ENCODE measurements around the gene EPYC.

Gene EPYC

DNA sequence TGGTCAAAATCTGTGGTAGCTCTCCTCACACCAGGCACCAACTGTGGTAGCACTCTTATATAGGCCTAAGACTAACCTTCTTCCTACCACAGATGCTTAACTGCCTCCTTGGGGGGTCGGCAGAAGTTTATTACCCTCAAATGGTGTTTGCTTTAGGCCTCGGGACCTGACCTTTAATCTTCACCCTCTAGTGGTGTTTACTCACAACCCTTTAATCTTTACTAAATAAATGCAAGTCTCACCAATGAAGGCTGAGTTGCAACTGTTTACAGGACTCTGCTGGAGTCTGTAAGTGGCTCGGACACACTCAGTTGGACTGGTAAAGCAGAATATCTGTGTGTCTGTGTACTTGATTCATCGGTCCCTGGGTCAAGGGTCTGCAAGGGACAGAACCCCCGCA lies 79.2 kb downstream of the EPYC start:
- Histone ChIP-seq H3K9me3 (ENCODE audit: insufficient read depth, low read length) (peaks cover 13% of the 10 kb centered on the region), H3K4me3 (ENCODE audit: insufficient read length, low read depth) (no peak overlapping the region), H3K27me3 (ENCODE audit: insufficient read depth, insufficient read length) (no peaks in the 10 kb centered on the region), H3K36me3 (ENCODE audit: insufficient read depth, insufficient read length, low read length) (no peaks in the 10 kb centered on the region), H3K4me1 (ENCODE audit: insufficient read depth, insufficient read length) (no peaks in the 10 kb centered on the region), H3K9ac (ENCODE audit: insufficient read length, low read depth) (no peak overlapping the region)
- TF ChIP-seq SUZ12 (IDR thresholded peaks at IDR 0.05; ENCODE audit: extremely low read depth, insufficient read depth, insufficient read length) (no peak), YY1 (IDR thresholded peaks at IDR 0.05; ENCODE audit: insufficient read depth, insufficient read length) (no peak), ZNF274 (IDR thresholded peaks at IDR 0.05; ENCODE audit: low read depth, low read length) (no peak)
- DNase-seq (ENCODE audit: low read depth, low spot score), result no peak

GRCh38 chr12:90924406-90924805 lies 80.4 kb downstream of the EPYC start:
- no peak overlapping the region for H3K4me3 ChIP-seq (ENCODE audit: insufficient read length, low read depth)
- H3K27me3 ChIP-seq (ENCODE audit: insufficient read depth, insufficient read length), result no peaks in the 10 kb centered on the region
- no peak for DNase-seq (ENCODE audit: low read depth, low spot score)
- no peaks in the 10 kb centered on the region for H3K36me3 ChIP-seq (ENCODE audit: insufficient read depth, insufficient read length, low read length)
- no peak overlapping the region for H3K9ac ChIP-seq (ENCODE audit: insufficient read length, low read depth)
- TF ChIP-seq SUZ12 (IDR thresholded peaks at IDR 0.05; ENCODE audit: extremely low read depth, insufficient read depth, insufficient read length) (no peak), YY1 (IDR thresholded peaks at IDR 0.05; ENCODE audit: insufficient read depth, insufficient read length) (no peak), ZNF274 (IDR thresholded peaks at IDR 0.05; ENCODE audit: low read depth, low read length) (no peak)
- H3K4me1 ChIP-seq (ENCODE audit: insufficient read depth, insufficient read length), result no peaks in the 10 kb centered on the region
- peaks cover 5% of the 10 kb centered on the region for H3K9me3 ChIP-seq (ENCODE audit: insufficient read depth, low read length)

DNA sequence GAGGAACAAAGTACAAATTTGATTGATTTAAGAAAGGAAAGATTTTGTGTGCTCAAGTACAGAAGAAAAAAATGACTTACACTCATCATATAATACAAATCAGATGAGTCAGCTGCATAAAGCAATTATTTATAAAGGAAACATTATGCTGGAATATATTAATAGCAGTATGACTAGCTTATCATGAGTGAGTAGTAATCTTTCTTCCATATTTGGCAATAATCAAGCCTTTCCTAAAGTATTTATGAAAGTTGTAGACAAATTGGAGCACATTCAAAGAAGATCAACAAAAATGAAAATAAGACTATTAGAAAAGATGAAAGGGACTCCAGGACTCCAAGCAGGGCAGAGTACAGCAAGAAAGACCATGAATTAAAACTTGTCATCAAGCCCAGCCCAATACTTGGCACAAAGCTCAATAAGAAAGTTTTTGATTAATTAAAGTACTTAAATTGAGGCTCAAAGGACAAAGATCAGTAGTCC lies 82.6 kb downstream of the EPYC start:
- no peak for DNase-seq (ENCODE audit: low read depth, low spot score)
- Histone ChIP-seq H3K27me3 (ENCODE audit: insufficient read depth, insufficient read length) (no peaks in the 10 kb centered on the region), H3K36me3 (ENCODE audit: insufficient read depth, insufficient read length, low read length) (no peaks in the 10 kb centered on the region), H3K4me1 (ENCODE audit: insufficient read depth, insufficient read length) (no peaks in the 10 kb centered on the region), H3K9me3 (ENCODE audit: insufficient read depth, low read length) (no peaks in the 10 kb centered on the region), H3K9ac (ENCODE audit: insufficient read length, low read depth) (no peak overlapping the region), H3K4me3 (ENCODE audit: insufficient read length, low read depth) (no peak overlapping the region)
- TF ChIP-seq ZNF274 (IDR thresholded peaks at IDR 0.05; ENCODE audit: low read depth, low read length) (no peak), YY1 (IDR thresholded peaks at IDR 0.05; ENCODE audit: insufficient read depth, insufficient read length) (no peak), SUZ12 (IDR thresholded peaks at IDR 0.05; ENCODE audit: extremely low read depth, insufficient read depth, insufficient read length) (no peak)

- Histone ChIP-seq H3K4me3 (ENCODE audit: insufficient read length, low read depth) (no peak overlapping the region), H3K9ac (ENCODE audit: insufficient read length, low read depth) (no peak overlapping the region), H3K36me3 (ENCODE audit: insufficient read depth, insufficient read length, low read length) (no peaks in the 10 kb centered on the region), H3K9me3 (ENCODE audit: insufficient read depth, low read length) (no peaks in the 10 kb centered on the region), H3K4me1 (ENCODE audit: insufficient read depth, insufficient read length) (no peaks in the 10 kb centered on the region), H3K27me3 (ENCODE audit: insufficient read depth, insufficient read length) (no peaks in the 10 kb centered on the region)
- TF ChIP-seq ZNF274 (IDR thresholded peaks at IDR 0.05; ENCODE audit: low read depth, low read length), result no peak
- TF ChIP-seq SUZ12 (IDR thresholded peaks at IDR 0.05; ENCODE audit: extremely low read depth, insufficient read depth, insufficient read length), result no peak
- no peak for TF ChIP-seq YY1 (IDR thresholded peaks at IDR 0.05; ENCODE audit: insufficient read depth, insufficient read length)
- DNase-seq (ENCODE audit: low read depth, low spot score), result no peak
Measured at GRCh38 chr12:90921536-90921935, 83.2 kb downstream of the EPYC start.

DNA sequence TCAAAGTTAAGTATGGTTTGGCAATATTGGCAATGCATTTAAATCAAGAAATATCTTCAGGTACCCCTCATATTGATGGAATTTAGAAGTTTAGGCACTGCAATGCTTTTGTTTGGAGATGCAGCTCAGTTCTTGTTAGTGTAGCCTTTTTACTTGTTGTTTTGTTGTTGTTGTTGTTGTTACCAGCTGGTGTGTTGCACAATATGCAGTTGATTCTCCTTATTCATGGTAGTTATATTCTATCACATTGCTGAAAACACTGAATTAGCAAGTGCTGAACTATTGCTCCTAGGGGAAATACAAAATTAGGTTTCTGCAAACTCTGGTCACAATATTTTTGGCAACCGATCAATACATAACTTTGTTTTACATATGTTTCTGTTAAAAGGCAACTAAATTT lies 84.5 kb downstream of the EPYC start:
- no peak overlapping the region for H3K4me3 ChIP-seq (ENCODE audit: insufficient read length, low read depth)
- no peaks in the 10 kb centered on the region for H3K9me3 ChIP-seq (ENCODE audit: insufficient read depth, low read length)
- H3K27me3 ChIP-seq (ENCODE audit: insufficient read depth, insufficient read length), result no peaks in the 10 kb centered on the region
- DNase-seq (ENCODE audit: low read depth, low spot score), result no peak
- H3K4me1 ChIP-seq (ENCODE audit: insufficient read depth, insufficient read length), result no peaks in the 10 kb centered on the region
- no peaks in the 10 kb centered on the region for H3K36me3 ChIP-seq (ENCODE audit: insufficient read depth, insufficient read length, low read length)
- TF ChIP-seq SUZ12 (IDR thresholded peaks at IDR 0.05; ENCODE audit: extremely low read depth, insufficient read depth, insufficient read length) (no peak), ZNF274 (IDR thresholded peaks at IDR 0.05; ENCODE audit: low read depth, low read length) (no peak), YY1 (IDR thresholded peaks at IDR 0.05; ENCODE audit: insufficient read depth, insufficient read length) (no peak)
- H3K9ac ChIP-seq (ENCODE audit: insufficient read length, low read depth), result no peak overlapping the region

DNA sequence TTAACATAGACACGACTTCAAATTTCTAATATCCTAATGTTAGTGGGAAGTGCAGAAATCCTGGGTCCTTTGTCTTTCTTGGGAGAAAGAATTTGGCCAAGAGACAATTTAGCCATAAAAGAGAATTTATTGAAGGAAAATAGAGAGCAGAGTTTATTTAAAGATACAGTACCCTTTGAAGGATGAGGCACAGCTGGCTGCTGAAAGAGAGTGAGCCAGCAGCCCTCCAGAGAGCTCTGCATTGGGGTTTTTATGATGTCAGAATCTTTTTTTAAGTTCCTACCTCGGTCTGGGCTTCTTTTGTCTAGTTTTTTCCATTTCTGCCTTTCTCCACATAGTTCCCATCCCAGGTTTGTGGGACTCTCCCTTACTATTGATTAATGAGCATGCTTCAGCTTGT lies 87.3 kb downstream of the EPYC start:
- Histone ChIP-seq H3K9me3 (ENCODE audit: insufficient read depth, low read length) (peaks cover 8% of the 10 kb centered on the region; the same call in 1 of the 2 replicates), H3K4me3 (ENCODE audit: insufficient read length, low read depth) (no peak overlapping the region), H3K36me3 (ENCODE audit: insufficient read depth, insufficient read length, low read length) (no peaks in the 10 kb centered on the region), H3K27me3 (ENCODE audit: insufficient read depth, insufficient read length) (no peaks in the 10 kb centered on the region), H3K4me1 (ENCODE audit: insufficient read depth, insufficient read length) (no peaks in the 10 kb centered on the region), H3K9ac (ENCODE audit: insufficient read length, low read depth) (no peak overlapping the region)
- DNase-seq (ENCODE audit: low read depth, low spot score), result no peak
- TF ChIP-seq SUZ12 (IDR thresholded peaks at IDR 0.05; ENCODE audit: extremely low read depth, insufficient read depth, insufficient read length) (no peak), ZNF274 (IDR thresholded peaks at IDR 0.05; ENCODE audit: low read depth, low read length) (no peak), YY1 (IDR thresholded peaks at IDR 0.05; ENCODE audit: insufficient read depth, insufficient read length) (no peak)

DNA sequence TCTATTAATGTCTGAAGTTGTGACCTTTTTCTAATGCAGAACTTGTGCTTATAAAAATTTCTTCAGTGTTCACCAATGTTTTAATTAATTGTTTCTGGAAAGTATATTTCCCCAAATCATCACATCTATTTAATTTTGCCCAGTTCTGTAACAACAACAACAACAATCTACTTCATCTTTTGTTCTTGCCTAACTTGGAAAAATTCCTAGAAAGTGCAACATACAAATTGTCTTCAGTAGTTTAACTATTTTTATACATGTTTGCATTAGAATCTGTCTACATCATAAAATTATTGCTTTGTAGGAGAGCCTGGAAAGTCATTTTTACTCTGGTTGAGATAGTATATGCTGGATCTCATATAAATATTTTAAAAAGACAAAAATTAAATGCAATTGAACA lies 88.3 kb downstream of the EPYC start:
- no peaks in the 10 kb centered on the region for H3K36me3 ChIP-seq (ENCODE audit: insufficient read depth, insufficient read length, low read length)
- H3K27me3 ChIP-seq (ENCODE audit: insufficient read depth, insufficient read length), result no peaks in the 10 kb centered on the region
- H3K9me3 ChIP-seq (ENCODE audit: insufficient read depth, low read length), result peaks cover 8% of the 10 kb centered on the region; the same call in 1 of the 2 replicates
- no peak overlapping the region for H3K4me3 ChIP-seq (ENCODE audit: insufficient read length, low read depth)
- TF ChIP-seq ZNF274 (IDR thresholded peaks at IDR 0.05; ENCODE audit: low read depth, low read length) (no peak), YY1 (IDR thresholded peaks at IDR 0.05; ENCODE audit: insufficient read depth, insufficient read length) (no peak), SUZ12 (IDR thresholded peaks at IDR 0.05; ENCODE audit: extremely low read depth, insufficient read depth, insufficient read length) (no peak)
- DNase-seq (ENCODE audit: low read depth, low spot score), result no peak
- no peak overlapping the region for H3K9ac ChIP-seq (ENCODE audit: insufficient read length, low read depth)
- no peaks in the 10 kb centered on the region for H3K4me1 ChIP-seq (ENCODE audit: insufficient read depth, insufficient read length)
